HG02943 (cell line): Measurements from ENCODE around the gene LAMTOR3.
A peak's percentile ranks its signal among the peaks of the same experiment; 100 is the strongest.

Source experiments
- ATAC-seq: cut with Tn5 transposase; IDR thresholded peaks from one replicate; pipeline ENCODE4 v1.9.1; 2021; ENCODE audit warnings: mild to moderate bottlenecking, low read depth, moderate library complexity; ENCODE audit not compliant: unreplicated experiment

LAMTOR3 gene

GRCh38 chr4:99894161-99894997 lies at the start of gene LAMTOR3:
Gene LAMTOR3 (minus strand): TSS chr4:99894427. CDS start chr4:99893963, 464 bp downstream.
- ATAC-seq: peak; percentile 100

GRCh38 chr4:99938243-99938753 lies 44.1 kb upstream of the LAMTOR3 start:
- no peak for ATAC-seq

- ATAC-seq: no peak
Measured at GRCh38 chr4:99934891-99935290, 40.7 kb upstream of the LAMTOR3 start.

- ATAC-seq: no peak
Measured at GRCh38 chr4:99927566-99927965, 33.3 kb upstream of the LAMTOR3 start.

- no peak for ATAC-seq
Measured at GRCh38 chr4:99921174-99921573, 26.9 kb upstream of the LAMTOR3 start.

- no peak for ATAC-seq
Measured at GRCh38 chr4:99918656-99919055, 24.4 kb upstream of the LAMTOR3 start.

GRCh38 chr4:99917575-99917974 lies 23.3 kb upstream of the LAMTOR3 start:
- no peak for ATAC-seq

GRCh38 chr4:99915449-99915848 lies 21.2 kb upstream of the LAMTOR3 start:
- ATAC-seq: no peak

GRCh38 chr4:99894998-99895397 lies 771 bp upstream of the LAMTOR3 start:
- ATAC-seq: no peak

- no peak for ATAC-seq
Measured at GRCh38 chr4:99893839-99894160, 427 bp downstream of the LAMTOR3 start.

- no peak for ATAC-seq
Measured at GRCh38 chr4:99893029-99893428, 1.2 kb downstream of the LAMTOR3 start.

GRCh38 chr4:99891351-99891750 lies 2.9 kb downstream of the LAMTOR3 start:
- ATAC-seq: no peak

- no peak for ATAC-seq
Measured at GRCh38 chr4:99887837-99888236, 6.4 kb downstream of the LAMTOR3 start.

- no peak for ATAC-seq
Measured at GRCh38 chr4:99886146-99886545, 8.1 kb downstream of the LAMTOR3 start.

- ATAC-seq: no peak
Measured at GRCh38 chr4:99885687-99886086, 8.5 kb downstream of the LAMTOR3 start.

- ATAC-seq: no peak
Measured at GRCh38 chr4:99885063-99885664, 9.1 kb downstream of the LAMTOR3 start.

GRCh38 chr4:99879458-99879857 lies 14.8 kb downstream of the LAMTOR3 start:
- ATAC-seq: no peak

- ATAC-seq: no peak
Measured at GRCh38 chr4:99878604-99879003, 15.6 kb downstream of the LAMTOR3 start.

GRCh38 chr4:99876946-99877345 lies 17.3 kb downstream of the LAMTOR3 start:
- ATAC-seq: no peak

GRCh38 chr4:99875071-99875470 lies 19.2 kb downstream of the LAMTOR3 start:
- no peak for ATAC-seq

GRCh38 chr4:99872570-99872969 lies 21.7 kb downstream of the LAMTOR3 start:
- ATAC-seq: no peak

GRCh38 chr4:99868126-99868596 lies 26.1 kb downstream of the LAMTOR3 start:
- ATAC-seq: no peak
